ENCODE measurements around the gene PCED1B.
"Not testable (repeated sequence)": the region's sequence is repeated elsewhere in the genome, so short reads cannot be mapped to it uniquely, and the experiment has no call there.

The PCED1B gene, protein sequence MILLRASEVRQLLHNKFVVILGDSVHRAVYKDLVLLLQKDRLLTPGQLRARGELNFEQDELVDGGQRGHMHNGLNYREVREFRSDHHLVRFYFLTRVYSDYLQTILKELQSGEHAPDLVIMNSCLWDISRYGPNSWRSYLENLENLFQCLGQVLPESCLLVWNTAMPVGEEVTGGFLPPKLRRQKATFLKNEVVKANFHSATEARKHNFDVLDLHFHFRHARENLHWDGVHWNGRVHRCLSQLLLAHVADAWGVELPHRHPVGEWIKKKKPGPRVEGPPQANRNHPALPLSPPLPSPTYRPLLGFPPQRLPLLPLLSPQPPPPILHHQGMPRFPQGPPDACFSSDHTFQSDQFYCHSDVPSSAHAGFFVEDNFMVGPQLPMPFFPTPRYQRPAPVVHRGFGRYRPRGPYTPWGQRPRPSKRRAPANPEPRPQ

GRCh38 chr12:47079468-47079980 is at the start of gene PCED1B, which contains the start of gene AMIGO2:
TSS of gene PCED1B (plus strand) at chr12:47079621. CDS start at chr12:47235064, 155,443 bp downstream.
TSS of gene AMIGO2 (minus strand) at chr12:47079959. CDS start at chr12:47079002, 957 bp downstream.
- DNase-seq (ENCODE audit: low spot score), result peak; percentile 78

DNA sequence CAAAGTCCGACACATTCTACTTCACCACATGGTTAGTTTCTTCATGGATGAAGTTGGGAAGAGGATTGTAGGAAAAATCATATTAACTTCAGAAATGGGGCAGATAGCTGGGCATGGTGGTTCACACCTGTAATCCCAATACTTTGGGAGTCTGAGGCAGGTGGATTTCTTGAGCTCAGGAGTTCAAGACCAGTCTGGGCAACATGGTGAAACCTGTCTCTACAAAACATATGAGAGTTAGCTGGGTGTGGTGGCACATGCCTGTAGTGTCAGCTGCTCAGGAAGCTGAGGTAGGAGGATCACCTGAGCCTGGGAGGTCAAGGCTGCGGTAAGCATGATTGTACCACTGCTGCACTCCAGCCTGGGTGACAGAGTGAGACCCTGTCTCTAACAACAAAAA is 49.5 kb upstream of the PCED1B start:
- no peak for DNase-seq (ENCODE audit: low spot score)

DNA sequence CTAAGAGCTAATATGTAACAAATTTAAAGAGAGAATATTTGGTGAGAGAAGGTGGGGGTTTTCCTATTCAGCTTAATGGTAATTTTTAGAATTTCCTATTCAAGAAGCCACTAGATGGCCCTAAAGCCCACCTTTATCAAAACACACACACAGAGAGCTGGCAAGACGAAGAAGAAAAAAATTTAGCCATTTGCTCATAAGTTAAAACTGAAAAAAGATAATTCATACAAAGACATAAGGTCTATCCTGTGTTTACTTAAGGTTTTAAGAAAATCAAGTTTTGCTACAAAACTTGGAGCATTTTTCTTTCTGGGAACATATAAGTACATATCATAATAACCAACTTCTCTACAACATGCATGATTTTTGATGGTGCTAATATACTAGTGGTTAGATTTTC is 46.8 kb upstream of the PCED1B start:
- DNase-seq (ENCODE audit: low spot score), result peak; percentile 39

DNA sequence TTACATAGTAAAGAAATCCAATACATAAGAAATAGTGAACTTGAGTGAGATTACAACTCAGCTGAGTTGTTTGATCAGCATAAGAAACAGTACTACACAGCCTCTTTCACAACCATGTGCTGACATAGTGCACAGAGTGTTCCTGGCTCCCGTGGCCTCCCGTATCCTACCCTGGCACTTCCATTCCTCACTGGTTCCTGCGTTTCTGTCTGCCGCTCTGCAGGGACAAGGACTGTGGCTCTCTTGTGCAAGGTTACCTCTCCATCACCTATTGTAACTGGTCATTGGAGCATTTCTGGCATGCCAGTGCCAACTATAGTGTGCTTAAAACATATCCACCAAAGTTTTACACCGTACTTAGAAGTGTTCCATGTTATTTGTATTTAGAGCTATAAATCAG is 46.3 kb upstream of the PCED1B start:
- DNase-seq (ENCODE audit: low spot score), result peak; percentile 21

DNA sequence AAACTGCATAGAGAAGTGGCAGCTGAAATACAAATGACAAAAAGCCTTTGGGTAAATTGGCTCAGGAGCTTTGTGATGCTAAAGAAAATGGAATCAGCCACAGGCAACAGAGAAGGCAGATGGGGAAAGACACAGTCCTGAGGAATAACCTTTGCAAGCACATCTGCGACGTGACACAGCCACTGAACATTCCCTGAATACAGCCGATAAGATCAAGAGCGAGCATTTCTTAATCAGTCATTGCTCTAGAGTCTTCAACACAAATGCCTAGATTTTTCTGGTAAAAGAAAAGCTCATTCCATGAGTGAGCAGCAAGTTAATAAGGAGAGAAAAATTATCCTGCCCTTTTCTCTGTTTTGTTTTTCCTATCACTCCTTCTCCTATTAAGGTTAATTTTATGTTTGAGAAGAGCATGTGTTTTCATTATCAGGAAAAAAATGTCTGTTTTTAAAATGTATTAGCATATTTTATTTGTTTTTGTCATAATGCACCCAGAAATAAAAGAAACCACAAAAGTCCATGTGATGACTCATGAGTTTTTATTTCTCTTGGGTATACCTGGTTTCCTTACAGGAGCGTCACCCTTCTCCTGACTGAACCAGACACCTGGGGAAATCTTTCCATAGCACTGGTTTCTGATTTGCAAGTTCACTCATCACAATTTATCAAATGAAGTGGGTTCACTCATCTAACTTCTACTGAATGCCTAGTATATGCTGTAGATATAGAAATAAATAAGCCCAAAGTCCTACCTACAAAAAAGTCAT is 45.4 kb upstream of the PCED1B start:
- DNase-seq (ENCODE audit: low spot score), result no peak

- peak; percentile 14 for DNase-seq (ENCODE audit: low spot score)
Observed at GRCh38 chr12:47034661-47035060, 44.8 kb upstream of the PCED1B start.

- DNase-seq (ENCODE audit: low spot score), result no peak
Observed at GRCh38 chr12:47035484-47035883, 43.9 kb upstream of the PCED1B start.

- DNase-seq (ENCODE audit: low spot score), result no peak
Observed at GRCh38 chr12:47038270-47038748, 41.1 kb upstream of the PCED1B start.

DNA sequence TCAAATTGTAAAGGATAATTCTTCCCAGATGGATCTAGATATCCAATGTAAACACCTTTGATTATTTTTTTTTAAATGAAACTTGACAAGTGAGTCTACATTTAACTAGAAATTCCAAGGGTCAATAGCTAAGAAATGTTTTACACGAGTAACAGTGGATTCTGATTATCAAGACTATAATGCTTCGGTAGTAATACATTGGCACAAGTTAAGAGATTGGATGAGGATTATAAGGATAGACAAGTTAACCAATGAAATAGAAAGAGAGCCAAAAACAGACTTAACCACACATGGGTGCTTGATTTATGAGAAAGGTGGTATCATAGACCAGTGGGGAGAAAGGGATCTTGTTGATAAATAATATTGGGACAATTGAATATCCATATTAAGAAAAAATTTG is 40.3 kb upstream of the PCED1B start:
- DNase-seq (ENCODE audit: low spot score), result no peak

DNA sequence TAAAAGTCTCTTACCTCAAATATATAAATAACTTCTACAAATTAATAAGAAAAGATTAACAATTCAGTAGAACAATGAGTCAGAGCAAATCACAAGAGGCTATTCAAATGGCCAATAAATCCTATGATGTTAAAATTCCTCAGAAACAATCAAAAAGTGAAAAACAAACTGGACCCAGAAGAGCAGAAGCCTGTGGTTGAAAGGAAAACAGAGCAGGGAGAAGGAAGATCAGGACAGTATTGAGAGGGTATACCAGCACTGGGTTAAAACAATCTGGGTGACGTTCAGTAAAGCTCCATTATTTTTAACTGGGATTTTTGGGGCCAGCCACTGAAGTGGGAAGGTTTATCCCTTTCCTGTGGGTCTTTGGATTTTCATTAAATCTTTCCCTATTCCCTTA is 39.7 kb upstream of the PCED1B start:
- DNase-seq (ENCODE audit: low spot score), result no peak

DNA sequence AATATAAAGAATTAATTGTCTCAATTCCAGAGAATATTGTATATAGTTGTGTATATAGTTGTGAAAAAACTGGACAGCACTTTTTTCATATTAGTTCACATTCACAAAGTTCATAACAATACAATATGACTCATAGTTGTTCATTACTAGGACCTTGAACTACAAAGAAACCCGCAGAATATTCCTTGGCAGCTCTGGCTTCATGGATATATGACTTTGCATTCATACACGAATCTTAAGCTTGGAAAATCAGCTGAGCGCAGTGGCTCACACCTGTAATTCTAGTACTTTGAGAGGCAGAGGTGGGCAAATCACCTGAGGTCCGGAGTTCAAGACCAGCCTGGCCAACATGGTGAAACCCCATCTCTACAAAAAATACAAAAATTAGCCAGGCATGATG is 38.1 kb upstream of the PCED1B start:
- no peak for DNase-seq (ENCODE audit: low spot score)

DNA sequence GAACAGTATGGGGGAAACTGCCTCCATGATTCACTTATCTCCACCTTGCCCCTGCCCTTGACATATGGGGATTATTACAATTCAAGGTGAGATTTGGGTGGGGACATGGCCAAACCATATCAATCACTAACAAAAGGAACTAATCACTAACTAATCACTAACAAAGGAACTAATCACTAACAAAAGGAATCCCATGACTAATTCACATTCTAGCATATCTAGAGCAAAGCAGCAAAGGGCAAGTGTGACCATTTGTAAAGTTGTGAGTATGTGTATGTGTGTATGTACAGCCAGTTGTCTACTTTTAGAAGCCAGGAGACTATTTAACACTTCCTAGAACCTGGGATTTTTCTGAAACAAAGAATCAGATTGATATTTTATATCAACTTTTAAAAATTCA is 30.9 kb upstream of the PCED1B start:
- no peak for DNase-seq (ENCODE audit: low spot score)

GRCh38 chr12:47051291-47051690 is 28.1 kb upstream of the PCED1B start:
- DNase-seq (ENCODE audit: low spot score), result not testable (repeated sequence)

- no peak for DNase-seq (ENCODE audit: low spot score)
Observed at GRCh38 chr12:47052274-47052673, 27.1 kb upstream of the PCED1B start.

- no peak for DNase-seq (ENCODE audit: low spot score)
Observed at GRCh38 chr12:47053961-47054360, 25.5 kb upstream of the PCED1B start.

- no peak for DNase-seq (ENCODE audit: low spot score)
Observed at GRCh38 chr12:47054659-47055058, 24.8 kb upstream of the PCED1B start.

DNA sequence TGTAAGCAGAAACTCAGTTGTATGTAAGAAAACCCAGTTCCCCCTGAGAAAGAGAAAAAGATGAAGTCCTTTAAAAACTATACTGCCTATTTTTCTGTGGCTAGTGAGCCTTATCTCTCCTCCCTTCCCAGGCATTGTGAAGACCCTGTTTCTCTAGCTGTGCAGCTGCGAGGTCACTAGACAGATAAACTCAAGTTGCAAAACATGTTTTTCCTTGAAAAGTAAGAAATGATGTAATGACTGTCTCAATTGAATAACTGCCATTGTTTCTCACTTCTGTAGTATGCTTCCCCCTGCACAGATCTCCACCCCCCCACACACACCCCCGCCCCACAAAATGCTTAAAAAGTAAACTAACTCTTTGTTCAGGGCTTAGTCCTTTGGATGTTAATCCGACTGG is 23.6 kb upstream of the PCED1B start:
- DNase-seq (ENCODE audit: low spot score), result not testable (repeated sequence)

GRCh38 chr12:47056944-47057343 is 22.5 kb upstream of the PCED1B start:
- not testable (repeated sequence) for DNase-seq (ENCODE audit: low spot score)

DNA sequence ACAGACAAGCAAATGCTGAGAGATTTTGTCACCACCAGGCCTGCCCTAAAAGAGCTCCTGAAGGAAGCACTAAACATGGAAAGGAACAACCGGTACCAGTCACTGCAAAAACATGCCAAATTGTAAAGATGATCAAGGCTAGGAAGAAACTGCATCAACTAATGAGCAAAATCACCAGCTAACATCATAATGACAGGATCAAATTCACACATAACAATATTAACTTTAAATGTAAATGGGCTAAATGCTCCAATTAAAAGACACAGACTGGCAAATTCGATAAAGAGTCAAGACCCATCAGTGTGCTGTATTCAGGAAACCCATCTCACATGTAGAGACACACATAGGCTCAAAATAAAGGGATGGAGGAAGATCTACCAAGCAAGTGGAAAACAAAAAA is 20.8 kb upstream of the PCED1B start:
- DNase-seq (ENCODE audit: low spot score), result not testable (repeated sequence)

GRCh38 chr12:47065546-47065945 is 13.9 kb upstream of the PCED1B start:
- DNase-seq (ENCODE audit: low spot score), result no peak

DNA sequence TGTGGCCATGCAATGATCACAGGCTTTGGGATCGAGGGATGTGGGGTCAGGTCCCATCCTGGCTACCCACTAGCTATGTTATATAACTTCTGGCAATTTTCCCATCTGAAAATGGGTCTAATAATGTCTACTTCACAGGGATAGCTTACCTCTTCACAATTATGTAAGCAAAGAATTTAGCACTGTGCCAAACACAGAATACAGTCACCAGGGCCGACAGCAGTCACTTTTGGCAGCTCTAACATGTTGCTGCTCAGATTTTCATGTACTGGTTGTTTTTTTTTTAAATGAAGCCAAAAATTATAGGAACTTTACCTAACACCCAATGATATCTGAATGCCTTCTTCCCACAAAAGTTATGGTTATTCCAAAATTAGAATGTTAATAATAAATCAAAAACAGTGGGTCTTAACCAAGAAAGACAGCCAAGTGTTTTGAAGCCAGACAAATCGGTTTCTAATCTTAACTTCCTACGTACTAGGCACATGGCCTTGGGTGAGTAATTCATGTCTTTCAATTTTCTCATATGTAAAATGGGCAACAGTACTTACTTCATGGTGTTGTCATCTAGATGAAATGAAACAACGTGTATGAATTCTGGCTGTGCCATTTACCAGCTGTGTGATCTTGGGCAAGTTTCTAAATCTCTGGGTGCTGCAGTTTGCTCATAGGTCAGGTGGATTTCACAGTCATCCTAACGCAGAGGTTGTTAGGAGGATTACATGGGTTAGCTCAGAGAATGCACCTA is 13.0 kb upstream of the PCED1B start:
- peak; percentile 20 for DNase-seq (ENCODE audit: low spot score)

- DNase-seq (ENCODE audit: low spot score), result no peak
Observed at GRCh38 chr12:47067176-47067575, 12.2 kb upstream of the PCED1B start.

Measured in GM03348 (cell line).